ENCODE data around the gene SHISAL1.

SHISAL1 gene

GRCh38 chr22:44331881-44332714, 19.3 kb upstream of the SHISAL1 start:
- FAIRE-seq (no peak), DNase-seq (ENCODE audit: insufficient read length, low spot score) (no peak)
- no peak for TF ChIP-seq CTCF (IDR thresholded peaks at IDR 0.05; ENCODE audit: insufficient read depth, missing control alignments)

GRCh38 chr22:44330744-44331660, 18.3 kb upstream of the SHISAL1 start:
- no peak for TF ChIP-seq CTCF (IDR thresholded peaks at IDR 0.05; ENCODE audit: insufficient read depth, missing control alignments)
- FAIRE-seq, result no peak
- DNase-seq (ENCODE audit: insufficient read length, low spot score), result no peak

- TF ChIP-seq CTCF (IDR thresholded peaks at IDR 0.05; ENCODE audit: insufficient read depth, missing control alignments), result no peak
- DNase-seq (ENCODE audit: insufficient read length, low spot score) (no peak), FAIRE-seq (no peak)
Measured at GRCh38 chr22:44330188-44330743, 17.5 kb upstream of the SHISAL1 start.

GRCh38 chr22:44329179-44329796, 16.5 kb upstream of the SHISAL1 start:
- DNase-seq (ENCODE audit: insufficient read length, low spot score), result no peak
- no peak for FAIRE-seq
- no peak for TF ChIP-seq CTCF (IDR thresholded peaks at IDR 0.05; ENCODE audit: insufficient read depth, missing control alignments)

- no peak for DNase-seq (ENCODE audit: insufficient read length, low spot score)
- FAIRE-seq, result no peak
- no peak for TF ChIP-seq CTCF (IDR thresholded peaks at IDR 0.05; ENCODE audit: insufficient read depth, missing control alignments)
Measured at GRCh38 chr22:44328762-44329161, 16.0 kb upstream of the SHISAL1 start.

GRCh38 chr22:44328326-44328725, 15.6 kb upstream of the SHISAL1 start:
- FAIRE-seq, result no peak
- no peak for TF ChIP-seq CTCF (IDR thresholded peaks at IDR 0.05; ENCODE audit: insufficient read depth, missing control alignments)
- no peak for DNase-seq (ENCODE audit: insufficient read length, low spot score)
